Stimulated activated CD4-positive, alpha-beta T cell treated with anti-CD3 and anti-CD28 coated beads, Interleukin-12 subunit alpha, Interleukin-12 subunit beta, amount 100 ng/mL, for 48 hours (primary cell): ENCODE results near the gene SDK1.

Experiments
- DNase-seq, 3 donors: peaks; one replicate each; pipeline ENCODE4 v3.0.0-alpha.2; 2020; ENCODE audit warnings: low read depth in 2 of 3, low spot score in 1 of 3

Gene SDK1

DNA sequence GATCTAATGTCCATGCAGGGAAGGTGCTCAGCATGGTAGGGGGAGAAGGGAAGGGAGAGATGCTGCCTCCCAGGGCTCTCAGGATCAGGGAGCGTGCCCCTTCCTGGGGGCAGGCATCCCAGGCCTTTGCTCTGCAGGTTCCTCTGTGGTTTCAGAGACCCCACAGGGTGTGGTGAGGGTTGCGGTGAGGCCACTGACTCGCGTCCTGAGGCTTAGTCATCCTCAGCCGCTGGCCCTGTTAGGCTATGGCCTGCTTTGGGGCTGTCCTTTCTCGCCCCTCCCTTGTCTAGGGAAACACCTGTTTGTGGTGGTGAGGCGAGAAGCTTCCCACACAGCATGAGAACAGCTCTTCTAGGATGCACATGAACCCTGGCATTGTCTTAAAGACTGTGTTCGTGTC lies 822.8 kb downstream of the SDK1 start:
- no peak for DNase-seq

DNA sequence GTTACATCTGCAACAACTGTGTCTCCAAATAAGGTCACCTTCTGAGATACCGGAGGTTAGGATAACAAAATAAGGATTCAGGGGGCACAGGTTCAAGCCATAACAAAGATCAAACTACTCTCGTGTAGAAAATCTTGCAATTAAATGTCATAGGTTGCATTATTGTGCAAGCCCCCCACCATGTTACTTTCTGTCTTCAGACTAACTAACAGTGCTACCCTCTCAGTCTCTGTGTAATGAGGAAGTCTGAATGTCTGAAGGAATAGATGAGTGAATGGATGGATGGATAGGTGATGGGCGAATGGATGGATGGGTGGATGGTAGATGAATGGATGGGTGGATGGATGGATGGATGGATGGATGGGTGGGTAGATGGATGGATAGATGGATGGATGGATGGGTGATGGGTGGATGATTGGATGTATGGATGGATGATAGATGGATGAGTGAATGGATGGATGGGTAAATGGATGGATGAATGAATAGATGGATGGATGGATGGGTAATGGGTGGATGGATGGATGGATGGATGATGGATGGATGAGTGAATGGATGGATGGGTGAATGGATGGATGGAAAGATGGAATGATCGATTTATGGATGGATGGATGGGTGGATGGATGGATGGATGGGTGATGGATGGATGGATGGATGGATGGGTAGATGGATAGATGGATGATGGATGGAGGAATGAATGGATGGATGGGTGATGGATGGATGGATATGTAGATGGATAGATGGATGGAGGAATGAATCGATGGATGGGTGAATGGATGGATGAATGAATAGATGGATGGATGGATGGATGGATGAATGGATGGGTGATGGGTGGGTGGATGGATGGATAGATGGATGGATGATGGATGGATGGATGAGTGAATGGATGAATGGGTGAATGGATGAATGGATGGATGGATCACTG lies 823.8 kb downstream of the SDK1 start:
- DNase-seq = no peak

DNA sequence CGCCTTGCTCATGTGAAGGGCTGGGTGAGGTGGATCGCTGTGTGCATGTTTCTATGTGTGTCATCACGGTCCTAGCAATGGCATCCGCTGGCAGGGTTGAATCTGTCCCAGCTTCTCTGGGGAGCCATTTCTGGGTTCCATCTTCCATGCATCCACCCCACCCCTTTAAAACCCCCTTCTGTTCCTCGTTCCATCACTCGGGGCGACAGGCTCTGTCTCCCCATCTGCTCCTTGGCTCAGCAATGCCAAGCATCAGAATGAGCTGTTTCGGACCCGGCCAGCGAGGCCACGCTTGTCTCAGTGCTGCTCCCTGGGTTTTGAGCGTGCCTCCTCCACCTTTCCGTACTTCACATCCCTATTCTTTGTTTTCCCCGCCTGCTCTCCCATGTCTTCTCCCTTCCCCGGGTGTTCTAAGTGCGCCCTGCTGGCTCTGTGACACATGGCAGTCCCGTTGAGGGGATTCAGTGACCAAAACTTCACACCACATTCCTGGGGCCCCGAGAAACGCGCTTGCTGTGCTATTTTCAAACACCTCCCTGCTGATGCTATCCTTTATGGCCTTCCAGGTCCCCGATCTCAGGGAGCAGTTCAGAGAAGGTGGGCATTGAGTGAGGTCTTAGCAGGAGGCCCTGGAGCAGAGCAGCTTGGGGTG lies 827.0 kb downstream of the SDK1 start:
- DNase-seq = no peak

DNA sequence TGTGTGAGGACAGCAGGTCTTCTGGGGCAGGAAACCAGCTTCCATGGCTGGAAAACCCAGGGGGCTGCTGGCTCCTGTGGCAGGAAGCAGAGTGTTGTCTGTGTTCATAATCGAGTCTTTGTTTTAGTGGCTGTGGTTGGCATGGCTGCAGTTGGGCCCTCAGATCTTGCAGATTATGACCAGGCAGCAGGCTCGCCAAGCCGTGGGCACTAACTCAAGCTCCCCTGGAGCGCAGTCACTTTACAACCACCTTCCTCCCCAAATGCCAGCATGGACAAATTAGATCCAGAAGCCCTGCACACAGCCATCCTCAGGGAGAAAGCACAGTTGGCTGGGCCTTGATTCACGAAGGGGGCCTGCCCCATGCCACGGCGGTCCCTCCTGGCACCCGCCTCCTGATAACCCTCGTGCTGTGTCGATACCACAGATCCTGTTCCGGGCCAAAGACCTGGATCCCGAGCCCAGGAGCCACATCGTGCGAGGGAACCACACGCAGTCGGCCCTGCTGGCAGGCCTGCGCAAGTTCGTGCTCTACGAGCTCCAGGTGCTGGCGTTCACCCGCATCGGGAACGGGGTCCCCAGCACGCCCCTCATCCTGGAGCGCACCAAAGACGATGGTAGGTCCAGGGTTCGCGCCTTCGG lies 828.5 kb downstream of the SDK1 start:
- no peak for DNase-seq

DNA sequence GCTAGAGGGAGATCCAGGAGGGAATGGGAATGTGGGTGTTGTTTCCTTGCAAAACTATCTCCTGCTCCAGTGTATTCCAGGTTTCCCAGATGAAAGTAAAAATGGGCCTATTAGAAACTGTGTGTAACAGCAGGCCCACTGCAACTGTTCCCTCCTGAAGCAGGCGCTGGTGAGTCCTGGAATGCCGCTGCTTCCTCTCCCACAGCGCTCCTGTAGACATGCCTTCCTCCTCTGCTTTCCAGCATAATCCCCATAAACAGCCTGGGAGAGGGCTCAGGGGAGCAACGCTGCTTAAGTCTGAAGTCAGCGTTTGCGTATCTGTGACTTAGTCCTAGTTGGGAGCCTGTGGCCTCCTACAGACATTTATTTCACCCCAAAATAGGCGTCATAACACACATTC lies 830.0 kb downstream of the SDK1 start:
- DNase-seq = no peak

DNA sequence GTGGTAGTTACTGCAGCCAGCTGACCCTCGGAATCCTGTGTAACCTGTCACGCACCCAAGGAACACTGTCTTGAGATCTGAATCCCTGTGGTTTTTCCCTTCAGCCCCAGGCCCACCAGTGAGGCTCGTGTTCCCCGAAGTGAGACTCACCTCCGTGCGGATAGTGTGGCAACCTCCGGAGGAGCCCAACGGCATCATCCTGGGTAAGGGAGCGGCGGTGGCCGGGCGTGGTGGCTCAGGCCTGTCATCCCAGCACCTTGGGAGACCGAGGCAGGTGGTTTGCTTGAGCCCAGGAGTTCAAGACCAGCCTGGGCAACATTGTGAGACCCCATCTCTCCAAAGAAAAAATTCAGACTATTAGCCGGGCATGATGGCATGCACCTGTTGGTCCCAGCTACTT lies 831.2 kb downstream of the SDK1 start:
- no peak for DNase-seq

DNA sequence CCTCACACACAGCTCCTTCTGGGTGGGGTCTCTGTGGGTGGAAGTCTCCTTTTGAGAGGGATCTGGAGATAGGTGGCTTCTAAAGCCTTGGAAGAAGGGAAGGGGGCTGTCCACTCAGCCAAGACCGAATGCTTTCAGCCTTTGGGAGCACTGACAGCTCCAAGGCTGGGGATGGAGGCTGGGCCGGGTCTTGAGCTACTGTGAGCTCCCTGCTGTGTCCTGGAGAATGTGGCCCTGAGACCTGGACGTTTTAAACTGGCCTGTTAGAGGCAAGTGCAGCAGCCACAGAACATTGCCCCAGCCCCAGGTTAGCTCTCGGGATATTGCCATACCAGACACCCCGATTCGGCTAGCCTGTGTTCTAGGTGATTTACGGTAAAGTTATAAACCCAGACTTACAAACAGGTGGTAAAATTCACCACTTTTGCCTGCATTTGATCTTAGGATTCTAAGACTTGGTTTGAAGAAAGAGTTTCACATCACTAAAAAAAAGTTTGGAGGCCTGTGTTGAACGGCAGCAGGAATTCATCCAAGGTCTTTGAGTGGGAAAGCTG lies 832.5 kb downstream of the SDK1 start:
- no peak for DNase-seq

DNA sequence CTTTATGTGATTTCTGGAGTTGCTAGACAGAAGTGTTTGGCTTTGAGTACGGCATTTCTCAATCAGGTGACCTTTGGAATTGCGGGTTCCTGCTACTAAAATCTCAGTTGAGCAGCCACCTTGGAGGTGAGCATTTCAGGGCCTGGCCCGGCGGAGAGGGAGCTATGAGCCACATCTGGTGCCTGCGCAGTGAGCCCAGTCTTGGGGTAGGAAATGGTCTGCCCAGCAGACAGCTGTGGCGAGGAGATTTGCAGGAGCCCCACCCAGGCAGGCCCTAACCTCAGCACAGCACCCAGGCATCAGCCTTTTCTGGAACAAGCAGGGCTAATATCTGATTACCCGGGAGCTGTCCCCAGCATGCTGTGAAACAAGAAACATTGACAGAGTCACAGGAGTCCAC lies 833.2 kb downstream of the SDK1 start:
- DNase-seq = no peak

DNA sequence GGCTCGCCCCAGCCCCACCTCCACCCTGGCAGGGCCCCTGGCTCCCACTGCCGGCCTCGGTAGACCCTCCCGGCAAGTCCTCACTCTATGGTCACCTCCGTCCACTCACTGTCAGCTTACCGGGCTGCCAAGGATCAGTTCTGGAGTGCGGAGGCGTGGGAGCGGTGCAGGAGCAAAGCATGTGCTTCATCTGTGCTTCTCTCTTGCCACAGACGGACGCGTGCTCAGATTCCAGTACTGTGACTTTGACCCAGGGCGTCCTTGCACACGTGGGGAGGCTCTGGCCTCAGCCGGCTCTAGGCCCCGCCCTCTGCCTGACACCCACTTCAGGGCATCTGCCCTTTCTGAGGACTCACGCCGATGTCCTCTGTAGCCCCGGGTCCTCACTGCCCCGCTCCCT lies 833.6 kb downstream of the SDK1 start:
- DNase-seq = no peak

DNA sequence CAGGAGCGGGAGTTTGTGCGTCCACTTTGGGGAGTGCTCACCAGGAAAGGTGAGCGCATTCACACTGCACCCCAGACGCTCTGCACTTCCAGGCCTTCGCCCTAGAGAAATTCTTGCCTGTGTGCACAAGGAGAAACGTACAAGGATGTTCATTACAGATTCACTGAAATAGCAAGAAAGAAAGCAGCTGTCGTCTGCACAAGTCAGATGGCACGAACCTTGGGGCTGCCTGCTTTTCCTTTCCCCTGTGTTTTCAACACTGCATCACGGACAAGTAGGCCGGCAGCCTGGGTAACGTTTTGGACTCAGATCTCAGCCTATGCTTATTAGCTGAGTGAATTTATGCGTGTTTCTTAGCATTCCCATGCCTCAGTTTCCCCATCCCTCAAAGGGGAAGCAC lies 834.2 kb downstream of the SDK1 start:
- DNase-seq = no peak

DNA sequence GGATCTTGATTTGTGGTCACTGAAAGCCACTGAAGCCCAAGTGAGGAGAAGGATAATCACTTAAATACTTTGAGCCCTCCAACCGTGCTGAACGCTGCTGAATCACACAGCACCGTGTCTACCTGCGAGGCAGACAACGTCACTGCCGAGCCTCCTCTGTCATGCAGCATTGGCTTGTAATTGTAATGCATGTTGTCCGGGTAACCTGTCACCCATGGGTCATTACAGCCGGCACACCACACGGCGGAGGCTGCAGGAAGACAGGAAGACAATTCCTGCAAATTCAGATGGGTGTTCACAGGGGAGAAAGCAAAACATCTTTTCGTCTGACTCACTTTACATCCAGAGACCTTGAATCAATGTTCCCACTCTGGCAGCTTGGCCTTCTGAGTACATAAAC lies 835.0 kb downstream of the SDK1 start:
- DNase-seq = no peak

DNA sequence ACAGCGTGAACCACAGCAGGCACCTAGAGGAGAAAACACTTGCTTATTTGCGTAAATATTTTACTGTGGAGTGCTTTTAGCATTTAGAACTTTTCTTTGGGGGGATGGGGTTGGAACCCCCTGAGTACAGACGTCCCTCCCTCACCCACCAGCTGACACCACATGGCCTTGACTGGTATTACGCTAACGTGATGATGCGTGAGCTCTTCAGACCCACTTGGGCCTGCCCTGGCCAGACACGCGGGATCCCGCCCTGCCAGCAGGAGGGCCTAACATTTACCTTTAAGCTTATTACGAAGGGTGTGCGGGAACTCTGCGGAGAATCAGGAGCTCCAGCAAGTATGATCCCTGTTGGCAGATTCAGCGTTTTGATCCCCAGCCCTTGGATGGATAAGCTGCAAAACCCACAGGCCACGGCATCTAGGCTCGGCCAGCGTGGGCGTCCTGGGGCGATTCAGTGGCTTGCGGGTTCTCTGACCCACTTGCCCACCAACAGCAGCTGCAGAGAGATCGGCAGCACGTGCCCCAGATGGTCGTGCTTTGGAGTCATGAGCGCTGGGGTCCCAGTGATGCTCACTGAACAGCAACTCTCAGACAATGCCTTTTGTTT lies 835.6 kb downstream of the SDK1 start:
- DNase-seq = no peak

DNA sequence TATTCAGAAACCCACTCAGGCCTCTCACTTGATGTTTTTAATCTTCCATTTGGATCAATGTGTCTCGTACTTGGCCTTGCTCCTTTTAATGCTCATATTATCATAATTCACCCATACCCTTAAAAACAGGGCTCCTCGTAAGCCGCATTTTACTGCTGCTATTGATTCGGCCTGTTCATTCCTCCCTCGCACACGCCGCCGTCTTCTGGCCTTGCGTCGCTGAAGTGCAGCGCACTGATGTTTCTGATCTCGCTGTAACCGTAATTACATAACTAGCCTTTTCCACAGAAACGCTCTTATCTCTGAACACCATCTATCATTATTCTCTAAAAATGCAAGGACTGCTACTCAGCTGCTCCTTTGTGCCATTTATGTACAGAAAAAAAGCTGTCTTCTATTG lies 836.5 kb downstream of the SDK1 start:
- DNase-seq = no peak

DNA sequence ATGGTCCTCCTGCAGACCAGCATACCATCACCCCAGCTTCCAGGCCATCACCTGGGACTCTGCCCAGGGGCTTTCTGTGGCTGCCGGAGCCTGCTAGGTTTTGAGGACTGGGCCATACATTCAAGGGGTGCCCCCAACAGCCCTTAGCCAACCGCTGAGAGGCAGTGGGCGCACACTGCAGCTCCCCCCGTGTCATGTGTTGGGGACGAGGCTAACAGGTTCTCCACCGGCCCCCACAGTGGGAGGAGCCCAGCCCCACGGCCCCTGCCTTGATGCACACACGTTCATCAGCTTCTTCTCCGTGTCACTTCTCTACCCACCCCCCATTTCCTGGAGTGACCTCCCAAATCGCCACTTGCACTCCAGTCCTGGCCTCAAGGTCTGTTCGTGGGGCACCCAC lies 837.8 kb downstream of the SDK1 start:
- DNase-seq = no peak

DNA sequence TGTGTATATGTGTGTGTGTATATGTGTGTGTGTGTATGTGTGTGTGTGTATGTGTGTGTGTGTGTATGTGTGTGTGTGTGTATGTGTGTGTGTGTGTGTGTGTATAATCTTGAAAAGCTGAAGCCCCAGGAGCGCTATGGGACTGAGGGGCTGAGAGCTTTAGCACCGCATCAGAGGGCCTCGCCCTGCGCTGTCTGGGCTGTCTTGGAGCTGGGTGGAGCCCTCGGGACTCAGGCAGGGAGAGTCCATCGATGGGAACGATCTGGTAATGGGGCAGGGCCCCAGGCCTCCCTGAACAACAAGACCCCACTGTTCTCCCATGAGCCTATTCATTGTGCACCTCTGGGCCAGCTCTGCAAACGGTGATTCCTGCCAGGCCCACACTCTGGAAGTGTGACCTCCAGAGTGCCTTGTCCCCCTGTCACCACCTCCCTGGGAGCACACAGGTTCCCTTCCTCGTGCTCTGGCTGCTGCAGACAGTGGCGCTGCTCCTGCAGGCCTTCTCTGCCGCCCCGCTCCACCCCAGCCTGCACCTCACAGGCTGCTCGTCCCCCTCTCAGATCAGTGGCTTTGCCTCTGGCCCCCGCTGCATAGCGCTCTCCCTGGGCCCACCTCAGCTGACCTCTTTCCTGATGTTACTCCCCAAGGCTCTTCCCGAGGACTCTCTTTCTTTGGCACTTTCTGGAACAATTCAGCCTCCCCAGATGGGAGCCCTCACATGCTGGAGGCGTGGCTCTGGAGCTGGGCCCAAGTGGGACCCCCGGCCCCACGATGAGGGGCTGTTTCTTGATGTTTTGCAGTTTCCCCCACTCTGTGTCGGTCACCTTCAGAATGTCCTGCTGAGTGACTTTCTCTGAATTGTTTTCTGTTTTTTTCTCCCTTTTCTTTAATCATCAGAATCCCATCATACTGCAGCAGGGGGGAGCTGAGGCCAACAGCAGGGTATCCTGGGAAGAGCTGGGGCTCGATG lies 838.9 kb downstream of the SDK1 start:
- DNase-seq = no peak

DNA sequence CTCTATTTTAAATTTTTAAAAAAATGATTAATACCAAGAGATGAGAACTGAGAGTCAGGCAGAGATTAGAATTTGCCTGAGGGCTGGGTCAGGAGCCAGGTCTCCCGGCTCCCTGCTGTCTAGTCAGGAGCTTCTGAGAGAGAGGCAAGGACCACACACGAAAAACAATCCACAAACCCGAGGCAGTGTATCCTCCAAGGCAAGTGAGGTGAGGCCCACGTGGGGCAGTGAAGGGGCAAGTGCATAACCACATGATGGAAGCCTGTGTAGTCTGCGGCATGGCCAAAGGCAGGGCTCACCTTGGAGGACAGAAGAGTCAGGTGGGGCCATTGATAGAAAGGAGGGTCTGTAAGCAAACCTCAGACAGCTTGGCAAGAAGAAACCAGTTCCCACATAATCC lies 839.9 kb downstream of the SDK1 start:
- DNase-seq = no peak

DNA sequence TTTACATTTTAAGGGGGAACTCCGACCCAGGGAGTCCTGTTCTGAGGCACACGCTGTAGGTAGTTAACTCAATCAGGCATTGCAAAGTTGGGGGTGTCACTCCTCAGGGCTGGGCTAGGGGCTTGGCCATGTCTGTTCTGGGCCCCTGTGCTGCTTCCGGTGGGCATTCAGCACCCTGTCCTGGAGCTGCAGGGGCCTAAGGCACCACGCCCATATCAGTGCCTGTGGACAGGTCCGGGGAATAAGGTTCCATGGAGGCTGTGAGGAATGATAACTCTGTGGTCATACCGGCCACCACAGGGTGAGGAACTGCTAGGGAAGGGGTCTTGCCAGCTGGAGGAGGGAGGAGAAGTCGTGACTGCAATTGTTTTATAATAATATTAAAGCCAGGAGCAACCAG lies 842.0 kb downstream of the SDK1 start:
- DNase-seq = no peak

DNA sequence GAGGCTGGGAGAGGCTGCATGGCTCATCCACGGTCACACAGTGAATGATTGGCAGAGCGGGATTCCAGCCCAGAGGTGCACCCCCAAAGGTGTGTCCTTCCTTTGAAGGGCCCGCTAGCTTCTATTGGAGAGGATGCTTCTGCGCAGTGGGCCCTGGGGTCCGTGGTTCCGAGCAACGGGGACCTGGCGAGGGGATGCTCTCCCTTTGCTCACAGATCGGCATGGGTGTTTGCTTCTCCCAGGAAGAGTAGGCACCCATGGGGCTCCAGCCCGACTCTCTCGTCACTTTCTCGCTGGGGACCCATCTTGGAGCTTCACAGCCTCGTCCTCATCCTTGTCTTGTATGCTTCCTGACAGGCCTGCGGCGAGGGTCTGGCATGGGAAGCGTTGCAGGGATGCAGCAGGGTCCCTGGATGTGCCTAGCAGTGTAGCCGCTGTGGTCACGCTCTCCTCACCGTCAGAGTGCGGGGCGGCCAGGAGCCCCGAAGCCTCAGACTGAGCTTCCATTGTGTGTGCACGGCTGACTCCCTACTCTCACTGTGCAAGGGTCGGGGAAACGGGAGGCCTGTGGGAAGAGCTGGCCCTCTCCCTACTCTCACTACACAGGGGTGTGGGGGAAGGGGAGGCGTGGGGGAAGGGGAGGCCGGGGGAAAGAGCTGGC lies 842.6 kb downstream of the SDK1 start:
- no peak for DNase-seq

DNA sequence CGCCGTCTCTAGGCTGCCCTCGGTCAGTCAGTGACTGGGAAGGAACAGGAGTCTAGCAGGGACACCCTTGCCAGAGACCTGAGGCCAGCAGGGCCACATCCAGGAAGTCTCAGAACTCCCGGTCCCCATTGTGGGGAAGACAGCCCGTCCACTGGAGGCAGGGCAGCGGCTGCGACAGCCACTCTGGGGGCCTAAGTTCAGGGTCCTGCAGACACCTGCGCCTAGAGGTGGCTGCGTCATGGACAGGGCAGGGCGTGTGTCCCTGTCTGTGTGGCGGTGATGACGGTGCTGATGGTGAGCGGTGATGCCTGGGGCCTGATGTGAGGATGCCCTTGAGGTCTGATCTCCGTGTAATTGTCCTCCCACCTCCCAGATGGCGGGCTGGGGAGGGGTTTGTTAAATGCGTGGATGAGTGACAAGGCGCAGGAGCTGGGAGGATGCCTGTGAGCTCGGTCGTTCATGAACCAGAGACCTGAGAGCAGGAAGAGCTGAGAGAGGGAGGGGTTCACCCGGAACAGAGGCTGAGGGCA lies 843.2 kb downstream of the SDK1 start:
- DNase-seq = no peak
